NCI-H510A (cell line): ENCODE data around the gene DES.
"Not testable (repeated sequence)": the region's sequence is repeated elsewhere in the genome, so short reads cannot be mapped to it uniquely, and the experiment has no call there.

Source experiments
- DNase-seq: peaks from one replicate; lab custom pipeline; 2025; lab: John Stamatoyannopoulos, UW

DES gene

DNA sequence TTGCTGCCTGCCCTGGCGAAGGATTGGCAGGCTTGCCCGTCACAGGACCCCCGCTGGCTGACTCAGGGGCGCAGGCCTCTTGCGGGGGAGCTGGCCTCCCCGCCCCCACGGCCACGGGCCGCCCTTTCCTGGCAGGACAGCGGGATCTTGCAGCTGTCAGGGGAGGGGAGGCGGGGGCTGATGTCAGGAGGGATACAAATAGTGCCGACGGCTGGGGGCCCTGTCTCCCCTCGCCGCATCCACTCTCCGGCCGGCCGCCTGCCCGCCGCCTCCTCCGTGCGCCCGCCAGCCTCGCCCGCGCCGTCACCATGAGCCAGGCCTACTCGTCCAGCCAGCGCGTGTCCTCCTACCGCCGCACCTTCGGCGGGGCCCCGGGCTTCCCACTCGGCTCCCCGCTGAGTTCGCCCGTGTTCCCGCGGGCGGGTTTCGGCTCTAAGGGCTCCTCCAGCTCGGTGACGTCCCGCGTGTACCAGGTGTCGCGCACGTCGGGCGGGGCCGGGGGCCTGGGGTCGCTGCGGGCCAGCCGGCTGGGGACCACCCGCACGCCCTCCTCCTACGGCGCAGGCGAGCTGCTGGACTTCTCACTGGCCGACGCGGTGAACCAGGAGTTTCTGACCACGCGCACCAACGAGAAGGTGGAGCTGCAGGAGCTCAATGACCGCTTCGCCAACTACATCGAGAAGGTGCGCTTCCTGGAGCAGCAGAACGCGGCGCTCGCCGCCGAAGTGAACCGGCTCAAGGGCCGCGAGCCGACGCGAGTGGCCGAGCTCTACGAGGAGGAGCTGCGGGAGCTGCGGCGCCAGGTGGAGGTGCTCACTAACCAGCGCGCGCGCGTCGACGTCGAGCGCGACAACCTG lies at the start of gene DES:
Gene DES, plus strand, starts transcription at position 223 of the 857 bp plus-strand sequence. Its CDS starts 86 bp downstream, at position 309.
- no peak for DNase-seq

- DNase-seq, result no peak
Observed at GRCh38 chr2:219368690-219369191, 49.4 kb upstream of the DES start.

DNA sequence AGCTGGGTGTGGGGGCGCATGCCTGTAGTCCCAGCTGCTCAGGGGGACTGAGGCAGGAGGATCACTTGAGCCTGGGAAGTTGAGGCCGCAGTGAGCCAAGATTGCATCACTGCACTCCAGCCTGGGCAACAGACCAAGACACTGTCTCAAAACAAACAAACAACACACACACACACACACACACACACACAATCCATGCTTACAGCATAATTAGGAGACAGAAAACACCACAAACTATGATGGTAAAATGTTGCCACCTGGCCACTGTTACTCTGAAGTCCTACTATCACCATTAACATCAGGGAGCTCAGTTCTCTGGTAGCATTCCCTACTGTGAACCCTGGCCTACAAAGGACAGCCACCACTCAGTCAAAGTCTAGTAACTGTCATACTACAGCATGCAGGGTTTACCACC lies 48.7 kb upstream of the DES start:
- DNase-seq, result no peak

GRCh38 chr2:219378163-219378851 lies 39.9 kb upstream of the DES start:
- DNase-seq, result no peak

- DNase-seq, result no peak
Observed at GRCh38 chr2:219380926-219381325, 37.3 kb upstream of the DES start.

GRCh38 chr2:219381448-219381847 lies 36.7 kb upstream of the DES start:
- DNase-seq, result no peak

GRCh38 chr2:219384083-219384713 lies 34.0 kb upstream of the DES start:
- DNase-seq, result no peak

- DNase-seq, result no peak
Observed at GRCh38 chr2:219384859-219385258, 33.3 kb upstream of the DES start.

DNA sequence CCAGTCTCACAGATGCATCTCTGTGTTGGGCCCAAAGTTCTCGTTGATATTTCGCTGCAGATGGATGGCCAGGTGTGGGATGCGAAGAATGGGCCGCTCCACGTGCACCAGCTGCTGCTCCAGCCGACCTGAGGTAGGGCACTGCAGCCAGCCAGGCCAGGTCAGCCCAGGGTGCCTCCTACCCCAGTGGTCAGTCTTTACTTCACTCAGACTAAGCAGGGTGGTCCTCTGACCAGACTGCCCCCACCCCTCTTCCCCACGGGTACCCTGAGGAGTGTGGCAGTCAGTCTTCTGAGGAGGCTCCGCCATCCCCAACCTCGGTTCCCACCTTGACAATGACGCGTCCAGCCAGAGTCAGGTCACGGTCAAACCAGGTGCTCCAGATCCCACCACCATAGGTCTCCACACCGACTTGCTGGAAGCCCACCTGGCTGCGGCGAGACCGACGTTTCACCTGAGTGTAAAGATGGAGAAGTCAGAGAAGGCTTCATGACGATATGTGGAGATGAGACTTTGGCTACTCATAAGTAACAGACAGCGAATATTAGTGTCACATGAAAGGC lies 32.1 kb upstream of the DES start:
- no peak for DNase-seq

DNA sequence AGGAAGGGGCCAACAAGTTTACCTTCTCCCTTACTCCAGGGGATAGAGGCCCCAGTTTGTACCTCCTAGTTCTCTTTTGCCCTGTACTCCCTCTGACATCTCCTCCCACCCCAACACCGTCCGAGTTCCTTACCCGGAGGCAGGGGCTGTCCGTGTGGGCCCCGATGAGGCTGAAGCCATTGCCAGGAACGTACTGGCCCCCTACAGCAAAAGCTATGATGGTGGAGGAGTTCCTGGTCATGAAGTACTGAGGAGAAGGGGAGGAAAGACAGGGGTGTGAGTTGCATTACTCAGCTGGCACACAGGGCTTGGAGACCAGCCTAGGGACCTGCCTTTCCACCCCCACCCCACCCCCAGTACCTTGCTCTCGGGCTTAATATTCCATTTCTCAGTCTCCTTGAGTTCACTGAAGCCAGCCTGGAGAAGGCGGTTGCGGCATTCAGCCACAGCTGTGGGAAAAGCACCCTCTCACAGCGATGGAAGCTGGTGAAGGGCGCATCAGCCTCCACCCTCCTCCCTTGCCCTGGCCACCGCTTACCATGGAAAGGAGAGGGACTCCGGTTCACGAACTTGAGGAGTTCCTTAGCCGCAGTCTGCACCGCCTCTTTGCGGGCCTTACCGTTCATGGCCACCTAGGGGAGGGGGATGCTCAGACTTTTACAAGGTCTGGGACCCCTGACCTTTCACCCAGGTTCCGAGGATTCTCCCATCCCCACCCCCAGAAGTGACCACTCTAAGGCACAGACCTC lies 31.5 kb upstream of the DES start:
- DNase-seq, result no peak

GRCh38 chr2:219387306-219388120 lies 30.7 kb upstream of the DES start, which contains the start of gene DNPEP:
Gene DNPEP, minus strand, starts transcription at chr2:219387912. Its CDS starts 118 bp downstream, at chr2:219387794.
- peak; percentile 58 for DNase-seq

- DNase-seq, result peak; percentile 97
Observed at GRCh38 chr2:219388121-219388906, 29.9 kb upstream of the DES start.

- DNase-seq, result no peak
Observed at GRCh38 chr2:219388907-219389156, 29.3 kb upstream of the DES start.

GRCh38 chr2:219392754-219393153 lies 25.4 kb upstream of the DES start:
- DNase-seq, result no peak

- DNase-seq, result not testable (repeated sequence)
Observed at GRCh38 chr2:219395056-219395455, 23.1 kb upstream of the DES start.

GRCh38 chr2:219395609-219396008 lies 22.6 kb upstream of the DES start:
- no peak for DNase-seq

DNA sequence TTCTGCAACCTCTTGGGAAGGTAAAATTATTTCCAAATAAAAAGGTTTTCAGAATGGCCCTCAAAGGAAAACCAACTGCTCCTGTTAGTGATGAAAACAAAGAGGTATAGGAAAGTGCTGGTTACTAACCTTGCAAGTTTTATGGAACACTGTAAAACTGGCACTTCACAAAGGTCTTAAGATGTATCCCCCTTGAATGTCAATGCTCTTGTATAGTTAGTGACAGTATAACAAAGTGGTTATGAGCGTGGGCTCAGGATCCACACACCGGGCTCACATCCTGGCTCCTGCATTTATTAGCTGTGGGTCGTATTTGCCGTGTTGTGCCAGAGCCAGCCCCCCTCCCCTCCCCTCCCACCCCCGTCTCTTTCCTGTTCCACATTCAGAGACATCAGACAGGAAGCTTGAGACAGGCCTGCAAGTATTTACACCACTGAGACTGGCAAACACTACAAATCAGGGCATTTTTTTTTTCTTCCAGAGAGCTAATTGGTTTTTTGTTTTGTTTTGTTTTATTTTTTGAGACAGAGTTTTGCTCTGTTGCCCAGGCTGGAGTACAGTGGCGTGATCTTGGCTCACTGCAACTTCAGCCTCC lies 21.2 kb upstream of the DES start:
- no peak for DNase-seq

- peak; percentile 24 for DNase-seq
Observed at GRCh38 chr2:219398721-219399363, 19.3 kb upstream of the DES start.
